ENCODE results near the gene HSPB7.

DNA sequence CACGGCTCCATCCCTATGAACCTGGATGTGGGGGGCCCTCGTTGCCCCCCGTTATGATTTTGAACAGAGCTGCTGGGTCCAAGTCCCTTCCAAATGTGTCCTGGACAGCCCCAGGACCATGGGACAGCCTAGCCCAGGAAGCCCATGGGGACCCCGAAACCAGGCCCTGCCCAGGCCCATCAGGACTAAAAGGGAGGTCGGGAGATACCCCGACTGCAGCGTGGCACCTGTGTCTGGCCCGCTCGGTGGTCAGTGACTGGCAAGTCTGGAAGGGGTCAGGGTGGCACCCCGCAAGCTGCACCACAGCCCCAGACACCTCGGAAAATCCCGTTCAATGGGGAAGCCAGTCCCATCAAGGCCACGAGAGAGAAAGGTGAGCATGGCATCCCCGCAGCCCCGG lies 24.2 kb downstream of the HSPB7 start:
- TF ChIP-seq POLR2A (IDR thresholded peaks at IDR 0.05; ENCODE audit: low read depth, low read length), result no peak
- TF ChIP-seq POLR2AphosphoS5 (IDR thresholded peaks at IDR 0.05; ENCODE audit: low read depth, low read length), result no peak
- no peak for TF ChIP-seq TAF1 (IDR thresholded peaks at IDR 0.05; ENCODE audit: borderline replicate concordance, low read depth, low read length)
